Fibroblast of skin of right quadriceps (primary cell): Measurements from ENCODE around the gene DPP6.

Experiments used
- DNase-seq: peaks from one replicate; pipeline ENCODE4 v3.0.0-alpha.2; 2013

The DPP6 gene

DNA sequence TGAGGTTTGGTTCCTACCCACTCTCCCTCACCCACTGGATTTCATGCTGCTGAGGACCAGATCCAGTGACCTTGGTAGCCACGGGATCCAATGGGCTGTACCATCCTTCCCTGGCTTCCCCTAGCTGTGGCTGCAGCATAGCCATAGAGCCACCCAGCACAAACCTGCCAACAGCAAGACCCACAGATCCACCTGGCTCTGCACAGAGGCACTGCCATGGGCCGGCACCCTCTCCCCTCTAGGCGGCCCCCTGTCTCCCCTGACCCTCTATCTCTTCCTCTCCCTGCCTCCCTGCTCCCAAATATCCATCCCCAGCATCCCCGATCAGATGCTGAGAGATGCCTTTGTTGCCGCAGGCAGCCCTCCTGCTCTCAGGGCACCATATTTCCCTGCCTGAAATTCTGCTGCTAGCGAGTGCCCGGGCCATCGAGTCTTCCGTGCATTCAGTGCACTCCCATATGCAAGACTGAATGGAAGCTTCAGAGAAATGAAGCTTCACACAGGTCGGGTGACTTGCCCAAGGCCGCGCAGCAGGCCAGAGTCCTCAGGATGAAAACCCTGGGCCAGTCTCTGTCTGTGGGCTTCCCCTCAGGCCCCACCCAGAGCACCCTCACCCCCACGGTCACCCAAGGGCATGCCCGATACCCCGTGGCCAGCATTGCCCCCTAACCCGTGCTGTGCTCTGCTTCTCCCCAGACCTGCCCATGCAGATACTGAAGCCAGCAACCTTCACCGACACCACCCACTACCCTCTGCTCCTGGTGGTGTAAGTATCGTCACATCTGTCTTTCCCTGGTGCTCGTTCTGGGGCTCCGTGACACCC lies 819.9 kb downstream of the DPP6 start:
- DNase-seq, result no peak

DNA sequence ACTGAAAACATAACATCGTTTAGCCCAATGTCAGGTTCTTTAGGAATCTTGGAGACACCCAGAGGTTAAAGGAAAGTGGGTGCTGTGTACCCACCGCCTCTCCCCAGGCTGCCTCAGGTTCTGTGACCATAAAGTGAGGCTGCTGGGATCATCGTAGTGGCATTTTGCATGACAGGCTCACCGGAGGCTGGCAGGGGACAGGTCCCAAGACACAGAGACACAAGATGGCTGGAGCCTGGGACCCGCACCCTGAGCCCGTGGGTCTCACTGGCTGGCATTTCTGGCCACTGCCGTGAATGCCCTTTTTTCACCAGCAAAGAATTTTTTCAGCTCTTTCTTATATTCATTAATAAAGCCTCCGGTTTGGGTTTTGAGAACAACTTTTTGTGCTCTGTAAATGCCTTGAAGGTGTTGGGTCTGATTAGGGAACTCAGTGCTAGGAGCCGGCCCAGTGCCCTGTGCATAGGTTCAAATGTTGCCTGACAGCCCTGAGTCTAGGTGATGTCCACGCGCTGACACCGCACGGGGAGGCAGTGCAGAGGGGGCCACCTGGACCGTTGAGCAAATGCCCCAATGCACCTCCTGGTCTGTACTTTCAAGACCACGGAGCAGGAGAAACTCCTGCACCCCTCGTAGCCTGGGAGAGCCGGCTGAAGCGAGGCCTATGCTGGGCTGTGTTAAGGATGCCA lies 820.8 kb downstream of the DPP6 start:
- no peak for DNase-seq

DNA sequence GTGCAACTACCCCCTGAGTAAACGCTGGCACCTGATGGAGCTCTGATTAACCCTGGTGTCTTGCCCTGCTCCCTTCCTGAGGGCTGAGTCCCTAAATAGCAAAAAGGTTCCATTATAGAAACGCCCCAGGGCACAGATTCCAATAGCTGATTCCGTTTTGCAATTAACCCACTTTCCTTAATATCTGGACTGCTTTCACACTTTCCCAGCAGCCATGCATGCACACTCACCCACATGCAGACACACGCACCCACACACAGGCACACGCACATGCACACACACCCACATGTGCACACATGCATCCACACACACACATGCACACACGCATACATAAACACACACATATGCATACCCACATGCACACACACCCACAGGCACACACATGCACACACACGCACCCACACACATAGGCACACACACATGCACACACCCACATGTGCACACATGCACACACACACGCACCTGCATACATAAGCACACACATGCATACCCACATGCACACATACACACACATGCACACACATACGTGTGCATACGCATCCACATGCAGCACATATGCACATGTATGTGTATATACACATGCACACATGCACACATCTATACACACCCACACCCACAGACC lies 821.4 kb downstream of the DPP6 start:
- DNase-seq, result no peak

DNA sequence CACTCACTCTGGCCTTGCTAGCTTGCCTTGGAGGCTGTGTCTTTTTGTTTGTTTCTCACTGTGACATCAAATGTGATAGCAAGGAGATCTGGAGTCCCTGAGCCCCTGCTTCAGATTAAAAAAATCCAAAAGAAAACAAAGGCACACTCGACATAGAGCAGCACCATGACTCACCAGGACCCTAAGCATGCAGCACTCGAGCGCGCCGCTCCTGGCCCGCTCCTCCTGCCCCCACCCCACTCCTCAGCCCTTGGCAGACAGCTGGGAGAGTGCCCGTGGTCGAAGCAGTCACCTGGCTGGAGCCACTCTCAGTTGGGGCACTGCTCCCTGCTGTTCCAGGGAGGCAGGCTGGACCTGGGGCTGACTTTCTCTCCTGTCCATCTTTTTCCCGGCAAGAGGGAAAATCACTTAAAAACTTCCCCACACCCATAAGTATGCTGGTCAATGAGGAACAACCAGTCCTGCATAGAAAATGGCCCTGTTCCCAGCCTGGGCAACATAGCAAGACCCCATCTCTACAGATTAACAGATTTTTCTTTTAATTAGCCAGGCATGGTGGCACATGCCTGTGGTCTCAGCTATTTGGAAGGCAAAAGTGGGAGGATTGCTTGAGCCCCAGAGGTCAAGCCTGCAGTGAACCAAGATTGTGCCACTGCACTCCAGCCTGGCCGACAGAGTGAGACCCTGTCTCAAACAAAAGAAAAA lies 822.4 kb downstream of the DPP6 start:
- DNase-seq, result no peak

GRCh38 chr7:154875297-154875696 lies 823.1 kb downstream of the DPP6 start:
- DNase-seq, result no peak

DNA sequence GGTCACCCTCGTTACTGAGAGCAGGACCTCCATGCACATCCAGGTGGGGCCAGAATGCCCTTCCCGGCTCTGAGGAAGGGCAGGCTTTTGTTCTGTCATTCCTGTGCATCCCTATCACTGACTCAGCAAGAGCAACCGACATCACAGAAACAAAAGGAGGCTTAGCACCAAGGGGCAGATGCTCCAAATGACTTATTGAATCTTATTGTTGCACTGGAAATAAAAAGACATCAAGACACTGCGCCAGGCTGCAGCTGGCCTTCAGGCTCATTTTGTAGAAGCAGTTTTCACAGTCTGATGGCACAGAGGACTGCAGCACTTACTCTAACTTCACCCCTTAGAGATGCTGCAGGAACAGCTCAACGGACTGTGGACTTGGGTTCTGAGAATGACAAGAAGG lies 824.3 kb downstream of the DPP6 start:
- DNase-seq, result no peak

DNA sequence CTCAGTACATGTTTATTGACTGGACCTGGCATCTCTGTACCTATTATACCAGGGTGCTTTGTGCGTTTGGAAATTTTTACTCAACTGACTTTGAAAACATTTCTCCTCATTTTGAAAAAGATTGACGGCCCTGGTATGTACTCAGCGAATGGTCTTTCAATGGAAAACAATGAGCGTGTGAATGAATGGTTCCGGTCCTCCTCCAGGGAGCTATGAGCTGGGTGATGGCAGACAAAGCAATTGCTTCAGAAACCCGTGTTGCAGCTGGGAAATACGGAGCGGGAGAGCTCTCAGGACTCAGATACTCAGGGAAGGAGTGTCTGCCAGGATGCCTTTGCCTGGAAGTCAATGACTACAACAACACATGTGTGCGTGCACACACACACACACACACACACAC lies 824.8 kb downstream of the DPP6 start:
- no peak for DNase-seq

- no peak for DNase-seq
Measured at GRCh38 chr7:154879629-154880028, 827.4 kb downstream of the DPP6 start.

GRCh38 chr7:154880513-154880912 lies 828.3 kb downstream of the DPP6 start:
- DNase-seq, result no peak

- no peak for DNase-seq
Measured at GRCh38 chr7:154881026-154881425, 828.8 kb downstream of the DPP6 start.

DNA sequence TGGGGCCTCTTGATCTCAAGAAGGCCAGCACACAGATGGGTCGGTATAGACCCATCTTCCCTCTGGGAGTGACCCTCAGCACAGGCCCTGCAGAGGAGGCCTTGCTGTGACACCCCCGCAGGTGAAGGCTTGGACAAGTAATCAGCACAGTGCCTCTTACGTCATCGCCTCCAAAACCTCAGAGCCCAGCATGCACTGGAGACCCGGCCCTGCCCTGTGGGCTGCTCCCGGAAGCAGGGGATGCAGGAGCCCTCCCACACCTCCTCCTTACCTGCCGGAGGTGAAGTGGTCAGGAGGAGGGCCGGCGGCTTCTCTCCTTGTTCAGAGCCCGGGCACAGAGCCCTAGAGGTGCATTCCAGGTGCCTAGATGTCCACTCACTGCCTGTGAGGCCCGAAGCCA lies 829.3 kb downstream of the DPP6 start:
- no peak for DNase-seq

DNA sequence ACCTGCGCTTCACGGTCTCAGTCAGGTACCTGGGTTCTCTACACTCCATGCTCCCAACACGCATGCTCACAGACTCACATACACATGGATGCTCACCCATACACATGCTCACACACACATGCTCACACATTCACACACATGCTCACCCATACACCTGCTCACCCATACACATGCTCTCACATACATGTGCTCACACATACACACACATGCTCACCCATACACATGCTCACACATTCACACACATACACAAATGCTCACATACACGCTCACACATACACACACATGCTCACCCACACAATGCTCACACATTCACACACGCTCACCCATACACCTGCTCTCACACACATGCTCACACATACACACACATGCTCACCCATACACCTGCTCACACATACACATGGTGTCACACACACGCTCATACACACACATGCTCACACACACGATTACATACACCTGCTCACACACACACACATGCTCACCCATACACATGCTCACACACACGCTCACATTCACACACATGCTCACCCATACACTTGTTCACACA lies 830.8 kb downstream of the DPP6 start:
- no peak for DNase-seq

- no peak for DNase-seq
Measured at GRCh38 chr7:154884348-154884920, 832.2 kb downstream of the DPP6 start.

- DNase-seq, result no peak
Measured at GRCh38 chr7:154886591-154886990, 834.4 kb downstream of the DPP6 start.

- DNase-seq, result no peak
Measured at GRCh38 chr7:154888690-154889089, 836.5 kb downstream of the DPP6 start.

- DNase-seq, result no peak
Measured at GRCh38 chr7:154892459-154892858, 840.3 kb downstream of the DPP6 start.

- DNase-seq, result no peak
Measured at GRCh38 chr7:154896076-154896475, 843.9 kb downstream of the DPP6 start.

- DNase-seq, result no peak
Measured at GRCh38 chr7:154898973-154899855, 847.0 kb downstream of the DPP6 start.

DNA sequence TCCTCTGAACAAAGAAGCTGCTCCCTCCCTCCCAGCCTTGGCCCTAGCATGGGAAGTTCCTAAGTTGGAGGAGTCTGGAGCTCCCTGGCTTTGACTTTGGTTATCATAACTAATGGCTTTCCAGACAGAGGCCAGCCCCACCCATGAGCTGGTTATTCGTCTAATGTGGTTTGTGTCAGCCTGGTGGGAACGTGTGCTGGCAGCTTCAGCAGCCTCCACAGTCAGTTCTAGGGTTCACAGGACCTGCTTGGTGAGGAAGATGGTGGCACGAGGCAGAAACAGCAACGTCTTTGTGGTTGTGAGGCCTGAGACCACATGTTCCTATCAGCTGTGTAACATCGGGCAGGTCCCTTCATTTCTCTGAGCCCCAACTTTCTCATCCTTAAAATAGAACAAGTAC lies 847.7 kb downstream of the DPP6 start:
- no peak for DNase-seq

GRCh38 chr7:154902600-154903082 lies 850.4 kb downstream of the DPP6 start:
- no peak for DNase-seq

DNA sequence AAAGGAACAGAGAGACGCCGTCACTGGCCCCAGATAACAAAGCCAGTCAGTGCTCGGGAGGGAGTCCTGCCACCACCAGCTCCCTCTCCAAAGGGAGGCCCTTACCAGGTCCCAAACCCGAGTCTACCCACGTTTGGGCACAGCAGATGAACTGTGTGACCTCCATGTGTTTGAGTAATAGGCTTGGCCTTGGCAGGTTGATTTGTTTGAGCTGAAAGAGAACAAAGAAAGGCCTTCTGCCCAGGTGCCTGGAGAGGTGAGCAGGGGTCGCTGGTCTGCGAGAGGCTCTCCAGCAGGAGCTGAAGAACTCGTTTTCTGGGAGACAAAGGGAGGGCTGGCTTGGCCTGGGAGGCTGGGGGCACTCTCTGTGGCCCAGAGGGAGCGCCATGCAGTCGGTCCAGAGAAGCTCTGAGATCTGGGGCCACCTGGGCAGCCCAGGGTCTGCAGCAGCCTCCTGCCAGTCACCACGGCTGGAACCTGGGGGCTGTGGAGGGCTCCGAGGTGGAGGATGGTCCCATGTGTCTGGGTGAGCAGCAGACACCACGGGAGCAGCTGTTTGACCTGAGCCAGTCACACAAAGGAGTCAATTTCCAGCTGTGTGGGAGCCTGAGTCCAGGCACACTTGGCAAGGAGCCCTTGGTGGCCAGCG lies 851.0 kb downstream of the DPP6 start:
- DNase-seq, result no peak
